GM18867 (cell line): Measurements from ENCODE around the gene ZNF438.

Experiments used
- ATAC-seq: cut with Tn5 transposase; IDR thresholded peaks from one replicate; pipeline ENCODE4 v1.9.1; 2021; ENCODE audit warnings: mild to moderate bottlenecking, moderate library complexity; ENCODE audit not compliant: unreplicated experiment

The ZNF438 gene

GRCh38 chr10:30861221-30861620, 170.4 kb downstream of the ZNF438 start:
- ATAC-seq: no peak

DNA sequence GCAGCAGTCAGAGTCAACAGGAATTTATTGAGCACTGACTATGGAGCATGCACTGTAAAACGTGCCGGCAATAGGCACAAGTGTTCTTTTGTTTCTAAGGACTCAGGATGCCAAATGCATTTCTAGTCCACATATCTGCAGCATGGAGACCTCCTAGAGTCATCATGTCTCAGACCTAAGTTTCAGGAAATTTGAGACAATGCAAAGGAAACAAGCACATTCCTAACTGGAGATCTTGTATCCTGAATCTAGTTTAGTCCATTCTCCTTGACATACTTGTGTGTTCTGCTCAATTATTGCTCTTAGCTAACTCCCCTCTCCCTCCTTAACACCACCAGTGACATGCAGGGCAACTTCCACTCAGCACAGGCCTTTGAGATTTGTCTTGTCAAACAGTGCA, 173.2 kb downstream of the ZNF438 start:
- ATAC-seq: no peak

DNA sequence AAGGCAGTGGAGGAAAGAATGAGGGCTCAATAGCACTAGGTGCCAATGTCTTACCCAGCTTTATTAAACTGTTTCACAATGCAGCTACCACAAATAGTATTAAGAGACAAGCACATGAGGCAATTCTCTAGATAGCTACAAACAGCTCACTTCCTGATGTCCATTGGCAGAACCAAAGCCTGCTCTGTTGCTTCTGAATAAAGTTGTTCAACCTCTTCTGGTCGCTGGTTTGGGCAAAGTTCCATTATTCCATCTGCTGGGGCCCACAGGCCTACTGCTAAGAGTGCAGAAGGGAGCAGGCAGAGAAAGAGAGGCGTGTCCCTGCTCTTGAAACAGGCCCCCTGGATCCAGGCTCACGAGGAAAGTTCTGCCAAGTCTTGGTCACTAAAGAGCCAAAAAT, 173.9 kb downstream of the ZNF438 start:
- no peak for ATAC-seq

DNA sequence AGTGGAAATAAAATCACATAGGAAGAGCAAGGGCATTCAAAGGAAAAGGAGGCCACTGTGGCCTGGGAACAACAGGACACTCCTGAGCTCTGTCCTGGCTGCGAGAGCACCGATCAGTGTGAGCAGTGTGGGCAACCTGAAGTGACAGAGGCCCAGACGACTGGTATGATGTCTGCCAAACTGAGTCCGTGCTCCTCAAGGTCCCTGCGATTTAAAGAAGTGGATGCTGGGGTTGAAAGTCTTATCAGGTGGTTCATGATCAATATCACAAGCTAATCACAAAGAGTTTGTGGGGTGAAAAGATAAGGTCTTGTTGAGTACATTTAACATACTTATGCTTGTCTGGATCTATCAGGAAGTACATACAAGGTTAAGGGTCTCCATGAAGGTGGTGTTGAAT, 176.5 kb downstream of the ZNF438 start:
- ATAC-seq: no peak

- ATAC-seq: no peak
Measured at GRCh38 chr10:30854656-30855055, 177.0 kb downstream of the ZNF438 start.

DNA sequence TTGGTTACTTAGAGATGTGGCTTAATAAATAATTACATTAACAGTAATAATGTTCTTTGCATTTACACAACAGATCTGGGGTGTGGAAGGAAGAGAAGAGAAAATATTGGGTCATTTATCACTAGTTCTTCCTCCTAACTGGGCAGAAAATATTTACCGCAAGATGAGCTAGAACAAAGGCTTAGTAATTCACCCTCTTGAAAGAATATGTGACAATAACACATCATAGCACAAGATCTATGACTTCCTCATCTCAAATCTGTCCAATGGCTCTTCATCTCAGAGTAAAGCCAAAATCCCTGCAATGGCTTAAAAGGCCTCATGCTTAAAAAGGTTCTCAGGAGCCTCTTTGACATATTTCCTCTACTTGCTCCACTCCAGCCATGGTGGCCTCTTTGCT, 178.6 kb downstream of the ZNF438 start:
- no peak for ATAC-seq

- ATAC-seq: no peak
Measured at GRCh38 chr10:30850776-30851175, 180.9 kb downstream of the ZNF438 start.

DNA sequence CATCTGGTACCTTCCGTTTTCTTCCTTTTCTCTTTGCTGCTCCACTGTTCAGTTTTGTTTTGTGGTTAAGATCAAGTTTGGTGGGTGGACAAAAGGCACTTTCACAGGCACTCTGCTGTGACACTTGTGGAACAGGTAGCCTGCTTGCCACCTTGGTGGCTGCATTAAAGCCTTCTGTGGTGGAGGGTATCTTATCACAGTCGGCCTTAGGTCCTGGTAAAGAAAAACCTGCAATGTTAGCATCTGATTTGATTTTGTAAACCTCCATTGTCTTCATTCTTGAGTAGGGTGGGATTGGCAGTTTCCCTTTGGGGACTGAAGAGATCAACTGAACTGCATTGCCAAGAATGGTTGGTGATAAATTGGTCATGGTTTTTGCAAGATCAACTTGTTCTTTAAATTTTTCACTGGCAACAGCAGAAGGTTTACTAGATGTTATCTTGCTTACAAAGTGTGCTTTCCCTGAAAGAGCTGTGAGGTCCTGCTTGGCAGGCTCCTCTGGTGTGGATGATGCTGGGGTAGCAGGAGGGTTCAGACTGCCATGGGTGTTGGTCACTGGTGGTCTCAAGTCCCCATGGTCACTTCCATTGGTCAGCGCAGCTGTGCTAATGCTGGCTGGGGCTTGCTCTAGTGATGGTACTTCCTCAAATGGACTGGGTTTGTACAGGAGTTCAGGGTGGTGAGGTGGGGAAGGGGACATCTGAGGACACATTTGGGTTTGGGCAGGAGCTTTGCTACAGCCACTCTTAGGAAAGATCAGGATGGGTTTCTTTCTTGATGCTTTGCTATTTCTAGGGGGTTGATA, 182.2 kb downstream of the ZNF438 start:
- ATAC-seq: no peak

DNA sequence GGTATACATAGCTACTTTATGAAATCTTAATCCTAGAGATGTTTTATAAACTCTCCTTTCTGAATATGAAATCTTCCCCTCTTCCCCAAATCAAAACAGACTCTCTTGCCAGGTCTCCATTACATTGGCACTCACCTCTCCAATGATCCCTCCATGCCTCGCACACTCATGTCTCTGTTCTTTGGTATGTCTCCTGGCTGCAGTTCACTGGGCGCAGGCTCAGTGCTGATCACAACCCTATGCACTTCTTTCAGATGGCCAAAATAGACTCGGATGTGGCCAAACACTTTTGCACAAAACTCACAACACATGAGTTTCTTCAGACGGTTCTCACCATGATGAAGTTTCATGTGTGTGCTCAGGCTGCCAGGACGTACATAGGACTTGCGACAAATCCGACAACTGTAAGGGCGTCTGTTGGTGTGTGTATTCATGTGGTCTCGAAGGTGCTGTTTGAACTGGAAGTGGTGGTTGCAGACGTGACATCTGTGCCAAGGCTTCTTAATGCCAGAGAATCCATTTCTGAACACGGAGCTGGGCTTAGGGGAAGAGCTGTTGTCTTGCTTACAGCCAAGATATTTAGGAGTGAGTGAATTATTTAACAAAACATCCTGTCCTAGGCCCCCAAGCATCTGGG, 183.2 kb downstream of the ZNF438 start:
- ATAC-seq: no peak

GRCh38 chr10:30847642-30848041, 184.0 kb downstream of the ZNF438 start:
- no peak for ATAC-seq

DNA sequence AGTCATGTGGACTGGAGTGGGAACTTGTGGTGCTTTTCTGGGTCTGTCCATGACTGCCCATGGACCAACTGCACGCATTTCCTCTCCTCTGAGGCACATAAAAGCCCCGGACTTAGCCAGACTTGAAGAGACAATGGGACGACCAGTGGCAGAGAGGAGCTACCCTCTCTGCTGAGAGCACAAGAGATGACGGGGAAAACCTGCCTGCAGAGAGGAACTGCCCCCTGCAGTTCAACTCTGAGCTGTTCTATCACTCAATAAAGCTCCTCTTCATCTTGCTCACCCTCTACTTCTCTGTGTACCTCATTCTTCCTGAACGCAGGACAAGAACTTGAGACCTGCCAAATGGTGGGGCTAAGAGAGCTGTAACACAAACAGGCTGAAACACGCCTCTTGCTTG, 184.5 kb downstream of the ZNF438 start:
- no peak for ATAC-seq

DNA sequence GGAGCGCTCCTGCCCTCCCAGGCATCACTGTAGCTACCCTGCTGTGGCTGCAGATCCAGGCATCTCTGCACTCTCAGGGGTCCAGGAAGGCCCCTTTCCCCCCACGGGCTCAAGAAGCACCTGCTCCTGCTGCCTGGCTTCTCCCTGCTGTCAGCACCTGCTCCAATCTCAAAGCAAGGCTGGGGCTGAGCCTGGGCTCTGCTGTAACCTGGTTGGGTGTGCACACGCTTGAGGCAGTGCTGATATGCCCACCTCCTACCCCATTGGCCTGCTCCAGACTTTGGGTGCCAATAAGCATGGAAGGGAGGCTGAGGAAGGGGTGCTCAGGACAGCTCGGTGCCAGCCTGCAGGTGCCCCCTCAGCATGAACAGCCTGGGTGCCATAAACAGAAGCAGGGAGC, 185.0 kb downstream of the ZNF438 start:
- no peak for ATAC-seq

GRCh38 chr10:30842894-30843293, 188.8 kb downstream of the ZNF438 start:
- ATAC-seq: no peak

- no peak for ATAC-seq
Measured at GRCh38 chr10:30842185-30842584, 189.5 kb downstream of the ZNF438 start.

GRCh38 chr10:30840395-30841050, 191.1 kb downstream of the ZNF438 start:
- no peak for ATAC-seq

DNA sequence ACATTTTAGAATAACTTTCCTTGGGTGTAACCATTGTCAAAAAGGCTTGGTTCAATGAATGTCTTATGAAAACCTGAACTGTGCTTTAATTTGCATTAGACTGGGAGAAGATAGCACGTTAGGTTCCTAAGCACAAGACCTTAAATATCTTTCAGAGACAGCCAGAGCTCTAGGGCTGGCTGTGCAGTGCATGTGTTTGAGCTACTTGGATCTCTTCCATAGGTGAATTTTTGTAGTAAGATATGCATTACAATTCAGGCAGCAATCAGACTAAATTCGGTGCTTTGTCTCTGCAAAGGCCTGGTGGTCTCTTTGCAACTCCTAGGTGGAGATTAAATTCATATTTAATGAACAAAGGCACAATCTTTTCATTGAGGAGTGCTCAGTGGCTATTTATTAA, 192.0 kb downstream of the ZNF438 start:
- no peak for ATAC-seq

- ATAC-seq: no peak
Measured at GRCh38 chr10:30836406-30836805, 195.3 kb downstream of the ZNF438 start.

GRCh38 chr10:30835146-30835545, 196.5 kb downstream of the ZNF438 start:
- ATAC-seq: no peak

- ATAC-seq: no peak
Measured at GRCh38 chr10:30834651-30835050, 197.0 kb downstream of the ZNF438 start.

- no peak for ATAC-seq
Measured at GRCh38 chr10:30834153-30834552, 197.5 kb downstream of the ZNF438 start.

DNA sequence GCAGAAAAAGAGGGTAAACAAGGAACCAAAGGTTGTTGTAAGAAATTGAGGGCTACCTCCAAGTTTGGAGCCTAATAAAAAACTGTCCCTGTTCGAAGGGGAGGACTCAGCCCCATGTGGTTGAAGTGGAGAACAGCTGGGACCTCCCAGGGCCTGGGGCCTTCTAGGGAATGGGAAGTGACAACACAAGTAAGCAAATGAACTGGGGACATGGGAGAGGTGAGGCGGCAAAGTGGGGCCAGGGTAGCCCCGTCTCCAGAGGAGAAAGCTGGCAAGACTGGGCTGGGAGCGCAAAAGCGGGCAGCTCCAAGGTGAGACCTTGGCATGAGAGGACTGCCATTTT, 198.1 kb downstream of the ZNF438 start:
- no peak for ATAC-seq
